Lung (tissue), 12 donors: ENCODE data around the gene MSRB3. TPM values are rescaled to one million over a fixed set of nuclear protein-coding genes. Genes with fewer than 3 reads are reported as not detected.

Experiments
- ATAC-seq: fragments of 200-7000 bp; cut with Tn5 transposase; one replicate; pipeline ENCODE4 v1.9.1; 2020; ENCODE audit warnings: moderate number of reproducible peaks; ENCODE audit not compliant: insufficient read depth, low FRiP score
- DNase-seq, 3 donors: peaks; one replicate each; pipeline ENCODE4 v3.0.0-alpha.2; 2013 to 2017
- H3K27ac ChIP-seq, 2 donors: one replicate each; pipeline ENCODE4 v1.5.1; 2013; ENCODE audit warnings: mild to moderate bottlenecking in 2 of 2, moderate library complexity in 2 of 2, control low read depth in 1 of 2, inconsistent platforms in 1 of 2, low read depth in 1 of 2, low read length in 1 of 2
- H3K27me3 ChIP-seq, 3 donors: one replicate each; pipeline ENCODE4 v1.5.1; 2013; ENCODE audit warnings: low read length in 2 of 3; ENCODE audit not compliant: control insufficient read depth in 3 of 3, insufficient read depth in 3 of 3
- H3K36me3 ChIP-seq, 4 donors: one replicate each; pipeline ENCODE4 v1.5.1; 2013; ENCODE audit warnings: low read length in 4 of 4, mild to moderate bottlenecking in 1 of 4, moderate library complexity in 1 of 4; ENCODE audit not compliant: control insufficient read depth in 4 of 4, insufficient read depth in 4 of 4
- H3K4me1 ChIP-seq, 5 donors: one replicate each; pipeline ENCODE4 v1.5.1; 2013; ENCODE audit warnings: low read length in 5 of 5, mild to moderate bottlenecking in 2 of 5, moderate library complexity in 1 of 5; ENCODE audit not compliant: control insufficient read depth in 5 of 5, insufficient read depth in 5 of 5
- H3K4me3 ChIP-seq: one replicate; pipeline ENCODE4 v1.5.1; 2013; ENCODE audit warnings: mild to moderate bottlenecking, control low read depth, moderate library complexity
- H3K9ac ChIP-seq, 2 donors: one replicate each; pipeline ENCODE4 v1.5.1; 2013; ENCODE audit warnings: low read length in 2 of 2, control low read depth in 1 of 2; ENCODE audit not compliant: insufficient read depth in 1 of 2
- H3K9me3 ChIP-seq, 4 donors: one replicate each; pipeline ENCODE4 v1.5.1; 2013; ENCODE audit warnings: low read length in 3 of 4, mild to moderate bottlenecking in 1 of 4, moderate library complexity in 1 of 4; ENCODE audit not compliant: control insufficient read depth in 4 of 4, insufficient read depth in 3 of 4
- WGBS, 2 donors: extraction: QIAGEN DNeasy Blood & Tissue Kit; methylation state at CpG; one replicate each; pipeline ENCODE4 v1.1.7; 2013; 5-methylcytosine and 5-hydroxymethylcytosine counted together
- polyA plus RNA-seq, 2 donors: library from polyadenylated mRNA; stranded (reverse); fragments of 200-250 nt; gene quantifications; one replicate each; pipeline ENCODE4 v1.2.1, GENCODE V29; 2013
- total RNA-seq, 2 donors: library from RNA; depleted of rRNA in 1 of 2; stranded (reverse); fragments of >200 nt in 1 of 2; gene quantifications; one replicate each; pipeline ENCODE4 v1.2.1, GENCODE V29; 2014 to 2021
- TF ChIP-seq, protein P1 (sequence below): IDR thresholded peaks from 2 replicates; pipeline ENCODE4 v1.5.1; 2012; ENCODE audit warnings: mild to moderate bottlenecking; ENCODE audit errors: control extremely low read depth, extremely low read depth
- donor health status: control.
- donor health status: control.
- donor health status: Bipolar disorder and iron deficiency.
- donor health status: healthy.
- donor health status: DM: yes; HTN: yes; CAD: no.

Gene MSRB3
- total and polyA plus RNA-seq, 4 donors: 11.5 to 41.5 (median 28.3) TPM

DNA sequence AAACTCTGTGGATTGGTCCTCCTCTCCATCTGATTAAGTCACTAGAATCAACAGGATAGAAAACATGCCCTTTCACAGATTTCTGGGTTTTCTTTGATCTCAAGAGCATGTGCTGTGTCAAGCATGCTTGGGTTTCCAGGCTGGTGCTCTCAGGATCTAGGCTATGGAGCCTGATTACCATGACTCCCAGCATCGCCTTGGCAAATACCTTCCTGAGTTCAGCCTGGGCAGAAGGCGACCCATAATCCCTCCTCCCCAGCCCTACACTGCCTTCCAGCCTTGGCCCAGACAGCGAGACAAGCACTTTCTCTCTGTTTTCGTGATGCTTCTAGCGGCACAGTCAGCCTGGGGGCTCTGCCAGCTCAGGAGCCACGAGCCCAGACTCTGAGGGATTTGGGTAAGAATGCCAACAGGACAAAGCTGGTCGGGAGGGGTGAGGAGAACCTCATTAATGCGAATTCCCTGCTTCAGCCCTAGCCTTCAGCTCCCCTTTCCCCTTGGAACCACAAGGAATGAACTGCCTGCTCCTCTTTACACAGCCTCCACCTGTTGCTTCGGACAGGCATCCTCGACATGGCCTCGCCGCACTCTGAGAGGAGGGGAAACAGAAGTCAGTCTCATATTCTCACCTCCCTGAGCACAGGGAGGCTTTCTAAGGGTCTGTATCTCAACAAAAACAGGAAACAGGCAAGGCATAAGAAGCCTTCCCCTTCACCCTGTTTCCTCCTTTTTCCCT, 227.1 kb downstream of the MSRB3 start:
- ATAC-seq (no peak), DNase-seq (peak; percentile 37 to 75 (median 50))
- Histone ChIP-seq H3K9ac (no peak overlapping the region), H3K36me3 (no peaks in the 10 kb centered on the region), H3K27ac (no peak overlapping the region), H3K4me1 (peaks cover 2 to 27% (median 11%) of the 10 kb centered on the region in 5 donors), H3K4me3 (no peak overlapping the region), H3K27me3 (no peaks in the 10 kb centered on the region), H3K9me3 (no peaks in the 10 kb centered on the region)
- TF ChIP-seq, protein P1, sequence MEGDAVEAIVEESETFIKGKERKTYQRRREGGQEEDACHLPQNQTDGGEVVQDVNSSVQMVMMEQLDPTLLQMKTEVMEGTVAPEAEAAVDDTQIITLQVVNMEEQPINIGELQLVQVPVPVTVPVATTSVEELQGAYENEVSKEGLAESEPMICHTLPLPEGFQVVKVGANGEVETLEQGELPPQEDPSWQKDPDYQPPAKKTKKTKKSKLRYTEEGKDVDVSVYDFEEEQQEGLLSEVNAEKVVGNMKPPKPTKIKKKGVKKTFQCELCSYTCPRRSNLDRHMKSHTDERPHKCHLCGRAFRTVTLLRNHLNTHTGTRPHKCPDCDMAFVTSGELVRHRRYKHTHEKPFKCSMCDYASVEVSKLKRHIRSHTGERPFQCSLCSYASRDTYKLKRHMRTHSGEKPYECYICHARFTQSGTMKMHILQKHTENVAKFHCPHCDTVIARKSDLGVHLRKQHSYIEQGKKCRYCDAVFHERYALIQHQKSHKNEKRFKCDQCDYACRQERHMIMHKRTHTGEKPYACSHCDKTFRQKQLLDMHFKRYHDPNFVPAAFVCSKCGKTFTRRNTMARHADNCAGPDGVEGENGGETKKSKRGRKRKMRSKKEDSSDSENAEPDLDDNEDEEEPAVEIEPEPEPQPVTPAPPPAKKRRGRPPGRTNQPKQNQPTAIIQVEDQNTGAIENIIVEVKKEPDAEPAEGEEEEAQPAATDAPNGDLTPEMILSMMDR: no peak
- 77 to 78% methylated on average over 12 of the region's 12 CpGs for WGBS, 2 donors

DNA sequence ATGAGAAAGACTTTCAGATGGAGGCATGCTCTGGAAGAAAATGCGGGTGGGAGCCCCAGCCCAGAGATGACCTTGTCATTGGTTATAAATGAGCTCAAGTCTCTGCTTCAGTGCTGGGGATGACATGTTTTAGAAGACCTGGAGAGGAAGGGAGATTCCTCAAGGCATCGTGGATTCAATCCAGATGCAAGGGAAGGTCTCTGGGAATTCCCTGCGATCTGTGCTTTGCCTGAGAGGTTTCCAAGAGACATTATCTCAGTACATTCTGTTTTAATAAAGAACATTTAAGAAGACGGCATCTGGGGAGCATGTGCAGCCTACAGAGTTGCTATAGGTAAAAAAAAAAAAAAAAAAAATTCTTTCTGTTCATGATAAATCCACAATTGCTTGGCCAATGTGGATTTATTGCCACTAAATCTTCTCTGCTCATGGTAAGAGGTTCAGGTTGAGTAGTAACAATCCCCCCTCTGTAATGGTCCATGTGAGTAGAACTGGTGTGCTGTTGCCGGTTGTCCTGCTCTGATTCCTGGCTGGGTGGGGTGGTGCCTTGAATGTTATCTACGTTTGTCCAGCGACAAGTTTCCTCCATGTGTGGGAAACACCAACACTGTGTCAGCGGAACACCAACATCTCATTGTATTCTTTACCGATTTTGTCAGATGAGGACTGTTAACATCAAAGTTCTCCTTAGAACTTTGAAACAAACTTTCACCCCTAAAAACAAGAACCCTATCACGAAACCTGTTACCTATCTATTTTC, 230.0 kb downstream of the MSRB3 start:
- no peaks in the 10 kb centered on the region for H3K36me3 ChIP-seq
- TF ChIP-seq, protein P1: no peak
- no peak overlapping the region for H3K4me3 ChIP-seq
- ATAC-seq (no peak), DNase-seq (no peak)
- peaks cover 0 to 24% (median 9%) of the 10 kb centered on the region in 5 donors for H3K4me1 ChIP-seq
- H3K27ac ChIP-seq: no peak overlapping the region
- H3K9ac ChIP-seq: no peak overlapping the region
- 83 to 85% methylated on average over 10 of the region's 10 CpGs for WGBS, 2 donors
- no peaks in the 10 kb centered on the region for H3K9me3 ChIP-seq
- H3K27me3 ChIP-seq: no peaks in the 10 kb centered on the region

DNA sequence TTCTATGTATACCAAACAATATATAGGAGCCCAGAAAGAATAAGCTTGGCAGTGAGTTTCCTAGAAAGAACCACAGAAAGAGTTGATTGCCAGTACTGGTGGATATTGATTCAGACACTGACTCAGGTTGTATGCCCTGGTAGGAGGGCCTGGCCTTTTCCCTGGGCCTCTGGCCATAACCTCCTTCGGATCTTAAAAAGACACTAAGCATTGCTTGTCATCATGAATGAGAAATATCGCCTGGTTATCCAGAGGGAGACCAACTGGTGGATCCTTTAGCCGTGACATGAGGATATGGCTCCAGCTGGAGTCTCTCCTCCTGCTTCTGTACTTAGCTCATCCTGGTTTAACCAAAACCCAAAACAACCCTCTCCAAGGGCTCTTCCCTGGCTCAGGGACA, 231.5 kb downstream of the MSRB3 start:
- no peak for ATAC-seq
- 86 to 88% methylated on average over 3 of the region's 3 CpGs for whole genome bisulfite sequencing, 2 donors
- Histone ChIP-seq H3K9ac (no peak overlapping the region), H3K27me3 (no peaks in the 10 kb centered on the region), H3K27ac (no peak overlapping the region), H3K4me1 (peaks cover 0 to 18% (median 9%) of the 10 kb centered on the region in 5 donors), H3K4me3 (no peak overlapping the region), H3K36me3 (no peaks in the 10 kb centered on the region), H3K9me3 (no peaks in the 10 kb centered on the region)
- DNase-seq: no peak
- TF ChIP-seq, protein P1: no peak
